Activated effector memory CD4-positive, alpha-beta T cell treated with anti-CD3 and anti-CD28 coated beads, Interleukin-2, amount 50 U/mL, for 16 hours (primary cell): ENCODE data around the gene TSEN2.

Source experiments
- DNase-seq: peaks from one replicate; pipeline ENCODE4 v3.0.0-alpha.2; 2020

TSEN2 gene

DNA sequence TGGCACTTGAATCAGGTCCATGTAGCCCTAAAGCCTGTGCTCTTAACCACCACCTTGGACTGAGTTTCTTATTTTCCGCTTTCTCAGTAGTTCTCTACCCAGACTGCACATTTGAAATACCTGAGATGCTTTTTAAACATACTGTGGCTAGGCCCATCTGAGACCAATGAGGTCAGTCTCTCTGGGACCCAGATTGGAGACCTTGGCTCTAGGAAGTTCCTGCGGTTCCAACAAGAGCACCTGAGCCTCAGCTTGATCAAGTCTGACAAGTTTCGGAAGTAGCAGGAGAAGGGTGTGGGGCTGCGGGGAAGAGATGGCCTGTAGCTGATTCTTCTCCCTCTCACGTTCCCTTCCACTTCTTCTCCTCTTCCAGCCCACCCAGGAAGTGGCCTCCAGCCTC is 11.5 kb upstream of the TSEN2 start:
- DNase-seq, result no peak

GRCh38 chr3:12473511-12473910 is 10.8 kb upstream of the TSEN2 start:
- DNase-seq, result no peak

DNA sequence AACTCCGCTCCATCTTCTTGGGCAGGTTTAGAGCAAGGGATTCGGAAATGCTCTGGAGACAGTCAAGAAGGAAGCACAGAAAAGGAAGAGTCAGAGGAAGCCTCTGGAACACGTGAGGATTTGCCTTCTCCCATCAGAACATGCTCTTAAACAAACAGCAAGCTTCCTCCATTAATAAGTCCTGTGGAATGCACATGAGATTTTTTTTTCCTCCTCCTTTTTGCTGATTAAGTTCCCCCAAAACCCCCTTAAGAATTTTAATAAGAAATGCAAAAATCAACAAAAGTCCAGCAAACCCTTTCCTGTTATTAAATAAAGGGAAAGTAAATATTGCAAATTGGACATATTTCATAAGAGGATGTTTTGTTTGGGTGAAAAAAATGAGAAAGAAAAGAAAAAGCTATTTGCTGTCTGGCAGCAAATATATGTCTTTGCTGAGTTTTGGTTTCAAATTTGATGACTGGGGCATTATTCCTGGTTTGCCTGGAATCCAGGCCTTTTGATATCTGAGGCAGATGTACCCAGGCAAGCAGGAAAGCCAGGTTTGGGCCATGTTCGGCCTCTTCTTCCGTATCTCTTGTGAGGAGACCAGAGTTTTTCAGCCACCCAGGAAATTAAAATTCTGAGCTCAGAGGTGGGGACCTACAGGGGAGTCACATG is 7.9 kb upstream of the TSEN2 start:
- DNase-seq, result no peak

DNA sequence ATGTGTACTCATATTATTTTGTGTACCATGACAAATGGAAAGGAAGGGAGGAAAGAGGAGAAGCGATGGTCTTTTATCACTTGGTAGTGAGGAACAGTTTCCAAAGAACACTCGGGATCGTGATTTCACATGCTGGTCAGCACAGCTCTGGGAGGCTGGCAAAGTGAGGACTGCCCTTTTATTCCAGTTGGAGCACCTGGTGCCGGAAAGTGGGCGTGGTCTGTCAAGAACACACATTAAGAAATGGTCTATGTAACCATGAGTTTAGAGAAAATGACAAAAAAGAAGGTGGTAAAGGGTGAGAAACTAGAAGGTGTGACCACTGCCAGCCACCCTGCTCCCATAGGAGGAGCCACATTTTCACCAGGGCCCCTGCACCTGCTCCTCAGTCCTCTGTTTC is 7.0 kb upstream of the TSEN2 start:
- DNase-seq, result no peak

DNA sequence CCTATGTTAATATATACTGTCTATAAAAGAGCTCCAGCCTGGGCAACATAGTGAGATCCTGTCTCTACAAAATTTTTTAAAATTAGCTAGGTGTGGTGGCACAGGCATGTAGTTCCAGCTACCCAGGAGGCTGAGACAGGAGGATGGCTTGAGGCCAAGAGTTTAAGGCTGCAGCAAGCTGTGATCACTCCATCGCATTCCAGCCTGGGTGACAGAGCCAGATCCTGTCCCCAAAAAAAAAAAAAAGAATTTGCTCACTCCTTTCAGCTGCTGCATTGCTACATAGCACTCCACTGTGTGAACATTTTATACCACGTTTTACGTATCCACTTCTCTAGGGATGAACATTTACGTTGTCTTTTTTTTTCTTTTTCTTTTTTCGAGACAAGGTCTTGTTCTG is 6.0 kb upstream of the TSEN2 start:
- DNase-seq, result no peak

- DNase-seq, result peak; percentile 19
Observed at GRCh38 chr3:12479198-12479597, 5.1 kb upstream of the TSEN2 start.

DNA sequence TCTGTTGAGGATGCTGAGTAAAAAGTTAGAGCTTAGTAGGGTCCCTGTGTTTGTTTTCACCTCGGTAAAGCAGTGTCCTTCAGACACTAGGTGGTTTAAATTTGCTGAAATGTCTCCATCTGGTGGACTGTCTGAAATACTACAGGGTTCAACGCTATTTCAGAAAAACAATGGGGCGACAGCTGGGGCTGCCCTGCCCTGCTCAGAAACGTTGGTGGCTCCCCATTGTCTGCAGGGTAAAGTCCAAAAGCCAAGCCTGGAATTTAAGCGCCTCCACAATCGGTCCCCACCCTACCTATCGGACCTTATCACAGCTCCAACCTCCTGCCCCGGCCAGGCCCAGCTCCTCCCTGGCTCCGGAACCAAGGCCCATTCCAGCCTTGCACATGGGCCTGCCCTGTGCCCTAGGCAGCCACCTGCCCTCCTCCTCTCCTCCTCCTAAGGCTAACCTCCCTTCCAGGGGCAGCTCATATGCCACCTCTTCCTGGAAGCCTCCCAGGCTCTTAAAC is 4.3 kb upstream of the TSEN2 start:
- peak; percentile 66 for DNase-seq

DNA sequence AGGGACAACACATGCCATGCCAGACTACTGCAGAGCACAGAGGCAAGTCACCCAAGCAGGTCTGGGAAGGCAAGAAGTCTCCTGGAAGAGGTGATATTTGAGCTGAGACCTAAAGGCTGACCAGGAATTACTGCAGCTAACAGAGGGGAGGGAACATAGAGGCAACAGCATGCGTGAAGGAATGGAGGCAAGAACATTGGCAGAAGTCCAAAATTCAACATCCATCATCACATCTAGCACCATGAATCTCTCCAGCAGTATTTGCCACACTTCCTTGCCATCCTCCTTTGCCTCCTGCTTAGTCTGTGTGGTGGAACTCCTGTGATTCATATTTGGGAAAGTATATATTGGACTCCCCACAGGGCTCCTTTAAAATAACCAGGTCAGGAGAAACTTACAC is 870 bp upstream of the TSEN2 start:
- peak; percentile 30 for DNase-seq

DNA sequence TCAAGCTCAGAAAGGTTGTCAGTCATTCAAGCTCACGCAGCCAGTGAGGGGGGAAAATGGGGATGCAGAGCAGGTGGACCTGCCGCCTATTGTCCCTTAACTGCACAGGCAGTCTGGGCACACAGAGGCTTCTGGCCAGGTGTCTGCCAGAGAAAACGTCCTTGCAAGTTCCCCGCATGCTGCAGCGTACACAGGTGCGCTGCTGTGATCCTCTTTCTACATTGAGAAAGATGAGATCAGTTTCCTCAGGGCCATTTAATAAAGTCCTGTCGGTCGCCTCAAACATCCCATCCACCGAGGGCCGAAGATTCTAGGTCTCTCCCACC is 445 bp upstream of the TSEN2 start:
- no peak for DNase-seq

GRCh38 chr3:12484983-12485327 is 675 bp downstream of the TSEN2 start:
- DNase-seq, result no peak

- no peak for DNase-seq
Observed at GRCh38 chr3:12486001-12486400, 1.7 kb downstream of the TSEN2 start.

GRCh38 chr3:12486916-12487315 is 2.6 kb downstream of the TSEN2 start:
- no peak for DNase-seq

GRCh38 chr3:12487336-12487735 is 3.1 kb downstream of the TSEN2 start:
- DNase-seq, result no peak

DNA sequence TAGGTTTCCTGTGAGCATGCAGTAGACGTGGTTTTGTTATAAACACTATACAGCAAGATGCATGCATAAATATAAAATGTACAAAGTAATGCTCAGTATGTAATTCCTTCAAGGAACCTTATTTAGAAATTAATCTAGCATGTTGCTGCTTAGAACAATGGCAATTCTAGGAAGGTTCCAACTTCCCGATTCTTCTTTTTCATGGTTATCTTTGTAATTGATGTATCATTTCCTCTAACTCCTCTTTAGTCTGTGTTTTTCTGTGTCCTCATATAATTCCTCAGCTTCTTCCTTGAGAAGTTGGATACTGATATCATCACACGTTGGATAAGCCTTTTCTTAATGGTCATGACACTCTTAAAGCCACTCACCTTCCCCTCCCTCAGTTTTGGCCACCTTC is 3.5 kb downstream of the TSEN2 start:
- no peak for DNase-seq

DNA sequence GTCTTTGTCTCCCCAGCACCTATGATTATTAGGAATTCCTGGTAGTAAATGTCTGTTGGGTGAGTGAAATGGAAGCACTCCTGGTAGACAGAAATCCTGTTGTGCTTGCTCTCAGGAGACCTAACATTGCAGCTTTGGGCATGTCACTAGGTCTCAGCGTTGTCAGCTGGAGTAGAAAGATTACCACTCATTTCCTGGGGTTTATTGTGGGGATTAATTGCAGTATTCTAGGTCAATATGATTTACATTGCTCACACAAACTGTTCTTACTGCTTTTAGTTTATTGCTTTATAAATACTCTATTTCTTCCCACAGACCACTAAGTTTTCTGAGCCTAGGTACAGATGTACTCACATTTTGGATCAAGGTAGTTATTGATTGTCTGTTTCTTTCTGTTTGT is 5.1 kb downstream of the TSEN2 start:
- DNase-seq, result no peak

- DNase-seq, result no peak
Observed at GRCh38 chr3:12489832-12490231, 5.6 kb downstream of the TSEN2 start.

GRCh38 chr3:12490547-12490946 is 6.3 kb downstream of the TSEN2 start:
- no peak for DNase-seq

- no peak for DNase-seq
Observed at GRCh38 chr3:12495749-12496452, 11.6 kb downstream of the TSEN2 start.

DNA sequence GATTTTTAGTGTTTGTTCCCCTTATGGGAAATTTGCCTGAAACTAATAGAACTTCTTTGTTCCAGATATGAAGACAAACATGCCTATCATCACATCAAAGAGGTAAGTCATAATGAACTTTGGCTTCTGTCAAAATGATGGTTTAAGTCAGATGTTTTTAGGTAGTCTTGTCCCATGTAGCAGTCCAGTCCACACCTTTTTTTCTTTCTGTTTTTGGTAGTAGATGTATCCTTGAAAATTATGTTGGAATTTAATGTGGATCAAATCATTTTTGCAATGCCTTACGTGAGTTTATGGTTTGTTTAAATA is 12.1 kb downstream of the TSEN2 start:
- no peak for DNase-seq

GRCh38 chr3:12499474-12499873 is 15.2 kb downstream of the TSEN2 start:
- no peak for DNase-seq

- DNase-seq, result no peak
Observed at GRCh38 chr3:12501360-12502020, 17.2 kb downstream of the TSEN2 start.

DNA sequence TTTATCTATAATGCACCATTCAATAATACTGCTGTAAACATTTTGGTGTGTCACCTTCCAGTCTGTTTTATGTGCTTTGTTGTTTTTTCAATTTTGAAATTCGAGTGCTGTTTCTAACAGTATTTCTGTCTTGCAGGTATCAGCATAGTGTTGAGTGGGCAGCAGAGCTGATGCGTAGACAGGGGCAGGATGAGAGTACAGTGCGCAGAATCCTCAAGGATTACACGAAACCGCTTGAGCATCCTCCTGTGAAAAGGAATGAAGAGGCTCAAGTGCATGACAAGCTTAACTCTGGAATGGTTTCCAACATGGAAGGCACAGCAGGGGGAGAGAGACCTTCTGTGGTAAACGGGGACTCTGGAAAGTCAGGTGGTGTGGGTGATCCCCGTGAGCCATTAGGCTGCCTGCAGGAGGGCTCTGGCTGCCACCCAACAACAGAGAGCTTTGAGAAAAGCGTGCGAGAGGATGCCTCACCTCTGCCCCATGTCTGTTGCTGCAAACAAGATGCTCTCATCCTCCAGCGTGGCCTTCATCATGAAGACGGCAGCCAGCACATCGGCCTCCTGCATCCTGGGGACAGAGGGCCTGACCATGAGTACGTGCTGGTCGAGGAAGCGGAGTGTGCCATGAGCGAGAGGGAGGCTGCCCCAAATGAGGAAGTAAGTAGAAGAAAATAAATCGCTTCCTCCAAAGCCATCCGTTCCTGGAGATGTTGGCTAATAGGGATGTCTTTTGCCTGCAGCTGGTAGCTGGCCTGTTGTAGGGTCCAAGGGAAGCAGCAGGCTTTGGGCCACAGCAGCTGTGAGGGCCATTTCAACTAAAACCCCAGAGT is 19.1 kb downstream of the TSEN2 start:
- DNase-seq, result no peak

DNA sequence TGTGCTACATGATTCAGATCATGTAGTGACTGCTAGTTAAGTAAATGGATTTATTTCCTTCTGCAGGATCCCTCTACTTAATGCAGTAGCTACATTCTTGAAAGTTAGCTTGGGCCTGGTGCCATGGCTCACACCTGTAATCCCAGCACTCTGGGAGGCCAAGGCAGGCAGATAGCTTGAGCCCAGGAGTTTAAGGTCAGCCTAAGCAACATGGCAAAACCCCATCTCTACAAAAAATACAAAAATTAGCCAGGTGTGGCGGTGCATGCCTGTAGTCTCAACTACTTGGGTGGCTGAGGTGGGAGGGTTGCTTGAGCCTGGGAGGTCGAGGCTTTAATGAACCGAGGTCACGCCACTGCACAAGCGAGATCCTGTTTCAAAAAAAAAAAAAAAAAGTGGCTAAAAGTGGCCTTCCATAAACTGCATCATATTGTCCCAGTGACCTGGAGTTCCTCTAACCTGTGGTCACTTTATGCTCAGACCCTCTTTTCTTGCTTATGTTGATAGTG is 22.0 kb downstream of the TSEN2 start:
- no peak for DNase-seq
